Measurements from ENCODE around the gene FCGR2B.
"Not testable (repeated sequence)": the region's sequence is repeated elsewhere in the genome, so short reads cannot be mapped to it uniquely, and the experiment has no call there.

Gene FCGR2B

DNA sequence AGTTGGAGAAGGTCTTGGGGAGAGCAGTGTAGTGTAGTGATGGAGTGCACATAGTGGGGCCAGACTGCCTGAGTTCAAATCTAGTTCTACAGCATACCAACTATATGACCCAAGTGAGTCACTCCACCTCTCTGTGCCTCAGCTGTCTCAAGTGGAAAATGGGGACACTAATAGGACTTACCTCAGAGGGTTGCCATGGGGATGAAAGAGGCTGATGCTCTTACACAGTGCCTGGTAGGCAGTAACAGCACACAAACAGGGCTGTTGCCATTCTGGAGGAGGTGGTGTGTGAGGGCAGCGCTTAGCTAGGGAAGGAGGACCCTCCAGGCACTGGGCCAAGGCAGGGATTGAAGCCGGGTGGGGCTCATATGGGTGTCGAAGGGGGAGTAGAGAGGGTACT is 11.5 kb downstream of the FCGR2B start:
- DNase-seq (ENCODE audit: low read depth, low spot score); in situ Hi-C loops (cut with HindIII; ENCODE audit: low sequenced_read_pairs); H3K4me3 ChIP-seq (ENCODE audit: low read depth, low read length): not testable (repeated sequence)

DNA sequence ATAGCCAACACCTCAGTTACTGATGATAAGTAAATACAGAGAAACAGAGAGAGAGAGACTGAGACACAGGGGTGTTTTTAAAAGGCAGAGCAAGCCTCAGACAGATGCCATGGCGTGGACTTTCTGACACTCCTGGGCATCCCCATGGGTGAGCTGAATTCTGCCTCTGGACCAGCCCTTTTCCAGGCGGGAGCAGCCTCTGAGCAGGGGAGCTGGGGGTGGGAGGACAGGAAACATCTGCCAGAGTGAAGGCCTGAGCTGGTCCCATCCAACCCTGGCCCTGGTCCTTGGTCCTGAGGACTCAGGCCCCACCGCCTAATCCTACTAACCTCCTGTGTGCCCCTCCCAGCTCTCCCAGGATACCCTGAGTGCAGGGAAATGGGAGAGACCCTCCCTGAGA is 12.0 kb downstream of the FCGR2B start:
- in situ Hi-C loops (cut with HindIII; ENCODE audit: low sequenced_read_pairs); DNase-seq (ENCODE audit: low read depth, low spot score); H3K4me3 ChIP-seq (ENCODE audit: low read depth, low read length): not testable (repeated sequence)

DNA sequence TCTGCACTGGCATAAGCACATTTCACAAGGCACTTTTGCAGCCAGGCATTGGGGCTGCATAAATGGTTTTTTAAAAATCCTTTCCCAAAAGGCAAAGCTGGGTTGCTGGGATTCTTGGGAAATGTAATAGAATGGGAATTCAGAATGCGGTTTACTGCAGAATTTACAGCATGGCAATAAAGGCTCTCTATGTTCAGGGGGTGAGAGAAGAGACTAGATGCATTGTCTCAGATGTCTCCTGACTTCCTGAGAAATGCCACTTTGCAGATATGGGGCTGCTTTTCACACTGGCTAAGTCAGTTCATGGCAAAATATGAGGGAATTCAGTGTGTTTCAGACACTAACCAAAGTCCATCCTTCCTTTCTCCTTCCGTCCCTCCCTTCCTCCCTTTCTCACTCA is 13.5 kb downstream of the FCGR2B start:
- TF ChIP-seq, protein P1, sequence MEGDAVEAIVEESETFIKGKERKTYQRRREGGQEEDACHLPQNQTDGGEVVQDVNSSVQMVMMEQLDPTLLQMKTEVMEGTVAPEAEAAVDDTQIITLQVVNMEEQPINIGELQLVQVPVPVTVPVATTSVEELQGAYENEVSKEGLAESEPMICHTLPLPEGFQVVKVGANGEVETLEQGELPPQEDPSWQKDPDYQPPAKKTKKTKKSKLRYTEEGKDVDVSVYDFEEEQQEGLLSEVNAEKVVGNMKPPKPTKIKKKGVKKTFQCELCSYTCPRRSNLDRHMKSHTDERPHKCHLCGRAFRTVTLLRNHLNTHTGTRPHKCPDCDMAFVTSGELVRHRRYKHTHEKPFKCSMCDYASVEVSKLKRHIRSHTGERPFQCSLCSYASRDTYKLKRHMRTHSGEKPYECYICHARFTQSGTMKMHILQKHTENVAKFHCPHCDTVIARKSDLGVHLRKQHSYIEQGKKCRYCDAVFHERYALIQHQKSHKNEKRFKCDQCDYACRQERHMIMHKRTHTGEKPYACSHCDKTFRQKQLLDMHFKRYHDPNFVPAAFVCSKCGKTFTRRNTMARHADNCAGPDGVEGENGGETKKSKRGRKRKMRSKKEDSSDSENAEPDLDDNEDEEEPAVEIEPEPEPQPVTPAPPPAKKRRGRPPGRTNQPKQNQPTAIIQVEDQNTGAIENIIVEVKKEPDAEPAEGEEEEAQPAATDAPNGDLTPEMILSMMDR (IDR thresholded peaks at IDR 0.05; ENCODE audit: low read depth, low read length): no peak
- no peak overlapping the region for H3K4me3 ChIP-seq (ENCODE audit: low read depth, low read length)
- in situ Hi-C loops (cut with HindIII; ENCODE audit: low sequenced_read_pairs): no loop called here
- no peak for DNase-seq (ENCODE audit: low read depth, low spot score)

DNA sequence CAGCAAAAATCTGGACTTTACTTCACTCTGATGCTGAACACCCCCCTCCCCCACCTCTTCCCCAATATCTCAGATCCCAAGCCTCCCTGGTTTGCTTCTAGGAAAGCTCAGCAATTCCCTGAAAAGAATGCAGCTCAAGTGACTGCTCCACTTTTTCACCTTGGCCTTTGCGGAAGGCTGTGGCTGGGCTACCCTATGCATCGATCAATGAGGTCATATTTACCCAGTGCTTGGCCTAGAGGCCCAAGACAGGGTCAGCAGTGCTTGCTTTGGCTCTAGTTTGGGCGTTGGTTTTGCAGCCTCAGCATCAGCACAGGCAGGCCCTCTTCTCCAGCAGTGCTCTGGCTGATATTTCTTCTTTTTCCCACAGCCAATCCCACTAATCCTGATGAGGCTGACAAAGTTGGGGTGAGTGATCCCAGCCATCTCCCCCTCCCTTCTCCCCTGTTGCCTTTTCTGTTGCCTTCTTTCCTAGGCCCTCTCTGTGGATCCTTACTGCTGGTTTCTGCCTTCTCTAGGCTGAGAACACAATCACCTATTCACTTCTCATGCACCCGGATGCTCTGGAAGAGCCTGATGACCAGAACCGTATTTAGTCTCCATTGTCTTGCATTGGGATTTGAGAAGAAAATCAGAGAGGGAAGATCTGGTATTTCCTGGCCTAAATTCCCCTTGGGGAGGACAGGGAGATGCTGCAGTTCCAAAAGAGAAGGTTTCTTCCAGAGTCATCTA is 14.2 kb downstream of the FCGR2B start:
- no peak overlapping the region for H3K4me3 ChIP-seq (ENCODE audit: low read depth, low read length)
- no peak for DNase-seq (ENCODE audit: low read depth, low spot score)
- TF ChIP-seq, protein P1 (IDR thresholded peaks at IDR 0.05; ENCODE audit: low read depth, low read length): no peak
- in situ Hi-C loops (cut with HindIII; ENCODE audit: low sequenced_read_pairs): no loop called here

DNA sequence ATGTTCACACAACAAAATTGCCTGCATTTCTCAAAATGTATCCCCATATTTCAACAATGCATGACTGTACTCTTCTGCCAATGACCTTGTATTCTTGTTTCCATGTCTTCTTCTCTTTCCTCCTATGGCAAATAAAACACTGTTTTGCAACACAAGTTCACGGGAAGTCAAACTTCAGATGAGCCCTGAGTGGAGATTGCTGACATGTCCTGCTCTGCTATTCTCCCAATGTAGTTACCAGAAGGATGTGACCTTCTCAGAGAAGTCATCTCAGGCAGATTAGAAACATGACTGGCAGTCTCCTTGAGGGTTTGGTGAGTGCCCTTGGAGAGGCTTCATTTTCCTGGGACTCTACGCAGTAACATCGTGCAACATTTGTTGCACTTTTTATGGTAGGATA is 15.6 kb downstream of the FCGR2B start:
- no peak overlapping the region for H3K4me3 ChIP-seq (ENCODE audit: low read depth, low read length)
- in situ Hi-C loops (cut with HindIII; ENCODE audit: low sequenced_read_pairs): no loop called here
- TF ChIP-seq, protein P1 (IDR thresholded peaks at IDR 0.05; ENCODE audit: low read depth, low read length): no peak
- DNase-seq (ENCODE audit: low read depth, low spot score): no peak

DNA sequence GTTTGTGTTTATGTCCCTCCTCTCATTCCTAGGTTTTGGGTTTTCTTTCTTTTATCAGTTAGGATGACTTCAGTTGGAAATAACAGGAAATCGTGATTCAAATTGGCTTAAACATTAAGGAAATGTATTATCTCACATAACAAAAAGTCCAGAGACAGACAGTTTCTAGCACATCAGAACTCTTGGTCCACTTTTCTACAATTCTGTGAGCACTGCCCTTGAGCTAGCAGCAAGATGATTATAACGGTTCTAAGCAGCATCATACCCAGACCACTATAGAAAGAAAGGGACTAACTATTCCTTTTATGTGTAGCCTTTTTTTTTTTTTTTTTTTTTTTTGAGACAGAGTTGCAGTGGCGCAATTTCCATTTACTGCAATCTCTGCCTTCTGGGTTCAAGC is 18.9 kb downstream of the FCGR2B start:
- no peak for DNase-seq (ENCODE audit: low read depth, low spot score)
- TF ChIP-seq, protein P1 (IDR thresholded peaks at IDR 0.05; ENCODE audit: low read depth, low read length): no peak
- H3K4me3 ChIP-seq (ENCODE audit: low read depth, low read length): no peak overlapping the region
- in situ Hi-C loops (cut with HindIII; ENCODE audit: low sequenced_read_pairs): no loop called here

DNA sequence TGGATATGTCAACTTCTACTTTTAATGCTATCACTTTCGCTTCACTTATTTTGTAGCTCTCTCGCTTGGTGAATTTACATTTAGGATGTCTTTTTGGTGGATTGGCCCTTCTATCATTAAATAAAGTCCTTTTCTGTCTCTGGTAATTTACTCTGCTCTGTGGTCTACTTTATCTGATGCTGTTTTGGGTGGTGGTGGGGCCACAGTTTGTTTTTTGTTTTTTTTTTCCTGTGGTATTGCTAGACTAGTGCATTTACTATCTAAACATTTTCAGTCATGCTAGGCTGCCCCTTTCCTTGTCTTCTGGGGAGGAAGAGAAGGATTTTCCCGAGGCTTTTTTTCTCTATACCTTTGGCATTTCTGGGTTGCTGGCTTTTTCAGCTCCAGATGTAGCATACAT is 26.0 kb downstream of the FCGR2B start:
- TF ChIP-seq, protein P1 (IDR thresholded peaks at IDR 0.05; ENCODE audit: low read depth, low read length): no peak
- no peak for DNase-seq (ENCODE audit: low read depth, low spot score)
- no peak overlapping the region for H3K4me3 ChIP-seq (ENCODE audit: low read depth, low read length)
- in situ Hi-C loops (cut with HindIII; ENCODE audit: low sequenced_read_pairs): no loop called here

DNA sequence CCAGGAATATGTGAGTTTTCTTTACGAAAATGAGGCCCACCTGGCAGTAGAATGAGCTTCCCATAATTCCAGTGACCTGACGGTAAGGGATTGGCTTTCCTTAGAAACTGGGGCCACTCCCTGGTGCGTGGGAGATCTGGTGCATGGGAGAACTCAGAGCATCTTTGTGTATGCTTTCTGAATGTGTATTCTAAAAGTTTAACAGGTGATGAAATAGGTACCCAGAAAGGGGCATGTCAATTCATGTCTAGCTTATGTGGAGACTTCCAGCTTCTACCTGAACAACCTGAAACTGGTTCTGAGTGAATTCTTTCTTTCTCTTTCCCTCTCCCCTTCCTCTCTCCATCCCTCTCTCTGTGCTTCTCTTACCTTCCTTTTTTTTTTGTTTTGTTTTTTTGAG is 28.9 kb downstream of the FCGR2B start:
- in situ Hi-C loops (cut with HindIII; ENCODE audit: low sequenced_read_pairs): no loop called here
- TF ChIP-seq, protein P1 (IDR thresholded peaks at IDR 0.05; ENCODE audit: low read depth, low read length): no peak
- no peak overlapping the region for H3K4me3 ChIP-seq (ENCODE audit: low read depth, low read length)
- DNase-seq (ENCODE audit: low read depth, low spot score): no peak

DNA sequence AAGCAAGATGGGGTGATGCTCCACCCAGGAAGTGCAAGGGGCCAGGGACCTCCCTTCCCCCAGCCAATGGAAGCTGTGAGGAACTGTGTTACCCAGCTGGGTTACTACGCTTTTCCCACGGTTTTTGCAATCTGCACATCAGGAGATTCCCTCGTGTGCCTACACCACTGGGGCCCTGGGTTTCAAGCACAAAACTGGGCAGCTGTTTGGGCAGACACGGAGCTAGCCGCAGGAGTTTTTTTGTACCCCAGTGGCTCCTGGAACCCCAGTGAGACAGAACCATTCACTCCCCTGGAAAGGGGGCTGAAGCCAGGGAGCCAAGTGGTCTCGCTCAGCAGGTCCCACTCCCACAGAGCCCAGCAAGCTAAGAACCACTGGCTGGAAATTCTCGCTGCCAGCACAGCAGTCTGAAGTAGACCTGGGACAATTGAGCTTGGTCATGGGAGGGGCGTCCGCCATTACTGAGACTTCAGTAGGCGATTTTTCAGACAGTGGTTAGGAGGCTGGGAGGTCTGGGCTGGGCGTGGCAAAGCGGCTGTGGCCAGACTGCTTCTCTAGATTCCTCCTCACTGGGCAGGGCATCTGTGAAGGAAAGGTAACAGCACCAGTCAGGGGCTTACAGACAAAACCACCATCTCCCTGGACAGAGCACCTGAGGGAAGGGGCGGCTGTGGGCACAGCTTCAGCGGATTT is 30.2 kb downstream of the FCGR2B start:
- DNase-seq (ENCODE audit: low read depth, low spot score); in situ Hi-C loops (cut with HindIII; ENCODE audit: low sequenced_read_pairs); H3K4me3 ChIP-seq (ENCODE audit: low read depth, low read length): not testable (repeated sequence)

DNA sequence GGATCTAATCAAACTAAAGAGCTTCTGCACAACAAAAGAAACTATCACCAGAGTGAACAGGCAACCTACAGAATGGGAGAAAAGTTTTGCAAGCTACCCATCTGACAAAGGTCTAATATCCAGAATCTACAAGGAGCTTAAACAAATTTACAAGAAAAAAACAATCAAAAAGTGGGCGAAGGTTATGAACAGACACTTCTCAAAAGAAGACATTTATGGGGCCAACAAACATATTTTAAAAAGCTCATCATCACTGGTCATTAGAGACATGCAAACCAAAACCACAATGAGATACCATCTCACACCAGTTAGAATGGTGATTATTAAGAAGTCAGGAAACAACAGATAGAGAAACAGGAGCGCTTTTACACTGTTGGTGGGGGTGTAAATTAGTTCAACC is 35.4 kb downstream of the FCGR2B start:
- in situ Hi-C loops (cut with HindIII; ENCODE audit: low sequenced_read_pairs); H3K4me3 ChIP-seq (ENCODE audit: low read depth, low read length); DNase-seq (ENCODE audit: low read depth, low spot score): not testable (repeated sequence)
